Esophagus muscularis mucosa (tissue), 4 donors: ENCODE data around the gene MAD1L1.

Experiments
- EP300 ChIP-seq: sonication (generic); formaldehyde crosslinking; IDR thresholded peaks from one replicate; pipeline ENCODE4 v1.6.1; 2017; ENCODE audit warnings: antibody characterized with exemption
- POLR2A ChIP-seq: fragments of 450-650 bp; IDR thresholded peaks from one replicate; pipeline ENCODE4 v1.6.1; 2017; ENCODE audit warnings: antibody characterized with exemption, moderate library complexity, mild to moderate bottlenecking, low read depth
- TF ChIP-seq, protein P1 (sequence below), 3 experiments: fragments of 200-600 bp in 2 of 3; fragments of 450-650 bp in 1 of 3; sonication (generic) in 2 of 3; IDR thresholded peaks; one replicate each; pipeline ENCODE4 v1.5.1; 2017 to 2019; ENCODE audit warnings: antibody characterized with exemption in 3 of 3, mild to moderate bottlenecking in 2 of 3, moderate library complexity in 1 of 3

DNA sequence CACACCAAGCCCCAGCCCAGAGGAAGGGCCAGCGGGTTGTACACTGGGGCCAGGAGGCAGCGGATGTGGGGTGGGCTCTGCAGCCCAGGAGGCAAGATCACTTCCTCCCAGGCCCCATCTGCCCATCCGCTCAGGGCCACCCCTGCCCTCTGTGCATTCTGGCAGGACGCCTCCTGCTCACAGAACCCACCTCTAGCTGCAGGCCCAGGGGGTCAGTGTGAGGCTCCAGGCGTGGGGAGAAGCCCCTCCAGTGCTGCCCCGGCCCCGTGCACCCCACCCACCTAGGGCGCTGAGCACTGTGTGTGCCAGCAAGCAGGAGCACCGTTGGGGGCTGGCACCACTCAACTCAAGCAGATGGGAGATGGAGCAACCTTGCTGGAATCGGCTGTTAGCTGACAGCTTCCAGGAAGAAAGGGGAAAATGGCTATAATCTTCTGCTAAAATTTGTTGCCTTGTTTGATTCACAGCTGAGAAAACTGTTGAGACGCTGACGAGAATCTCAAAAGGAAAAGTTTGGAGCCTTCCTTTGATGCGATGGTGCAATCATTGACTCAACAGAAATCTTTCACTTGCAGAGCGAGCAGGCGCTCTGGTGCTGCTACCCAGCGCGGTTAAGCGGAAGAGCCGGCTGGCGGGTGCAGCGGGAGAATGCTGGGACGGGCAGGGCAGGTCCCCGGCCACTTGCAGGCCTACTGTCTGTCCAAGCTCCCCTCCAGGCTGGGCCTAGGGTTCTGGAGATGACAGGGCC lies 286.5 kb downstream of the MAD1L1 start:
- TF ChIP-seq EP300 (no peak), POLR2A (no peak)
- TF ChIP-seq, protein P1, sequence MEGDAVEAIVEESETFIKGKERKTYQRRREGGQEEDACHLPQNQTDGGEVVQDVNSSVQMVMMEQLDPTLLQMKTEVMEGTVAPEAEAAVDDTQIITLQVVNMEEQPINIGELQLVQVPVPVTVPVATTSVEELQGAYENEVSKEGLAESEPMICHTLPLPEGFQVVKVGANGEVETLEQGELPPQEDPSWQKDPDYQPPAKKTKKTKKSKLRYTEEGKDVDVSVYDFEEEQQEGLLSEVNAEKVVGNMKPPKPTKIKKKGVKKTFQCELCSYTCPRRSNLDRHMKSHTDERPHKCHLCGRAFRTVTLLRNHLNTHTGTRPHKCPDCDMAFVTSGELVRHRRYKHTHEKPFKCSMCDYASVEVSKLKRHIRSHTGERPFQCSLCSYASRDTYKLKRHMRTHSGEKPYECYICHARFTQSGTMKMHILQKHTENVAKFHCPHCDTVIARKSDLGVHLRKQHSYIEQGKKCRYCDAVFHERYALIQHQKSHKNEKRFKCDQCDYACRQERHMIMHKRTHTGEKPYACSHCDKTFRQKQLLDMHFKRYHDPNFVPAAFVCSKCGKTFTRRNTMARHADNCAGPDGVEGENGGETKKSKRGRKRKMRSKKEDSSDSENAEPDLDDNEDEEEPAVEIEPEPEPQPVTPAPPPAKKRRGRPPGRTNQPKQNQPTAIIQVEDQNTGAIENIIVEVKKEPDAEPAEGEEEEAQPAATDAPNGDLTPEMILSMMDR (IDR thresholded peaks at IDR 0.05) = no peak
